ENCODE measurements around the gene HEATR5A. TPM values are rescaled to one million over a fixed set of nuclear protein-coding genes. Genes with fewer than 3 reads are reported as not detected.

The HEATR5A gene
- total and polyA plus RNA-seq, 2 of the 13 experiments (the other 11 are each of a cell fraction or from before 2014, with no cell fraction given), result 36.4 to 105 TPM

- TF ChIP-seq PAXIP1 (CRISPR knock-in tag; conservative IDR thresholded peaks at IDR 0.05) (peak; percentile 100), CSRNP1 (CRISPR knock-in tag; IDR thresholded peaks at IDR 0.05) (peak; percentile 92; the same call in 1 of the 2 replicates), ZBTB38 (CRISPR knock-in tag; IDR thresholded peaks at IDR 0.05) (peak; percentile 88), ZFP91 (CRISPR knock-in tag; IDR thresholded peaks at IDR 0.05; ENCODE audit: borderline replicate concordance) (peak; percentile 85), ETV5 (CRISPR knock-in tag; IDR thresholded peaks at IDR 0.05; ENCODE audit: borderline replicate concordance) (peak; percentile 94), RXRB (CRISPR knock-in tag; IDR thresholded peaks at IDR 0.05; ENCODE audit: borderline replicate concordance) (peak; percentile 99), ZMYM2 (CRISPR knock-in tag; IDR thresholded peaks at IDR 0.05) (peak; percentile 92), MXD4 (CRISPR knock-in tag; IDR thresholded peaks at IDR 0.05) (peak; percentile 80; the same call in 1 of the 2 replicates), AFF4 (CRISPR knock-in tag; IDR thresholded peaks at IDR 0.05) (peak; percentile 65; the same call in 1 of the 2 replicates), HDAC2 (CRISPR knock-in tag; IDR thresholded peaks at IDR 0.05) (peak; percentile 100), SMYD3 (CRISPR knock-in tag; IDR thresholded peaks at IDR 0.05) (peak; percentile 100), ZNF598 (CRISPR knock-in tag; IDR thresholded peaks at IDR 0.05; ENCODE audit: borderline replicate concordance) (peak; percentile 85; the same call in 1 of the 2 replicates), SOX5 (CRISPR knock-in tag; IDR thresholded peaks at IDR 0.05; ENCODE audit: borderline replicate concordance) (peak; percentile 100), ISL2 (CRISPR knock-in tag; IDR thresholded peaks at IDR 0.05) (peak; percentile 98), BORCS8-MEF2B (CRISPR knock-in tag; IDR thresholded peaks at IDR 0.05) (0 out of 2 replicates have a peak, but pooled peaks have one; percentile 81), HOMEZ (CRISPR knock-in tag; IDR thresholded peaks at IDR 0.05; ENCODE audit: low read depth) (peak; percentile 100)
Observed at GRCh38 chr14:31257554-31258426, 162.6 kb downstream of the HEATR5A start (continued).
